Measurements from ENCODE around the gene RIPOR3.
"Not testable (repeated sequence)": the region's sequence is repeated elsewhere in the genome, so short reads cannot be mapped to it uniquely, and the experiment has no call there.

Gene RIPOR3

GRCh38 chr20:50701041-50701963 is 10.0 kb upstream of the RIPOR3 start:
- no peak for ATAC-seq

- no peak for ATAC-seq
Measured at GRCh38 chr20:50699688-50700087, 8.3 kb upstream of the RIPOR3 start.

GRCh38 chr20:50698255-50698654 is 6.9 kb upstream of the RIPOR3 start:
- ATAC-seq: not testable (repeated sequence)

- ATAC-seq: no peak
Measured at GRCh38 chr20:50695135-50695872, 4.0 kb upstream of the RIPOR3 start.

- no peak for ATAC-seq
Measured at GRCh38 chr20:50694379-50695134, 3.2 kb upstream of the RIPOR3 start.

GRCh38 chr20:50693001-50693400 is 1.7 kb upstream of the RIPOR3 start:
- ATAC-seq: no peak

- no peak for ATAC-seq
Measured at GRCh38 chr20:50692552-50692933, 1.2 kb upstream of the RIPOR3 start.

- ATAC-seq: no peak
Measured at GRCh38 chr20:50691573-50692551, 520 bp upstream of the RIPOR3 start.

GRCh38 chr20:50689864-50690649 is 1.3 kb downstream of the RIPOR3 start:
- no peak for ATAC-seq

GRCh38 chr20:50688256-50688975 is 2.9 kb downstream of the RIPOR3 start:
- no peak for ATAC-seq

GRCh38 chr20:50686821-50687220 is 4.5 kb downstream of the RIPOR3 start:
- ATAC-seq: no peak

- ATAC-seq: no peak
Measured at GRCh38 chr20:50683570-50683969, 7.8 kb downstream of the RIPOR3 start.

- ATAC-seq: no peak
Measured at GRCh38 chr20:50682947-50683530, 8.3 kb downstream of the RIPOR3 start.

GRCh38 chr20:50682065-50682464 is 9.3 kb downstream of the RIPOR3 start:
- no peak for ATAC-seq

- ATAC-seq: no peak
Measured at GRCh38 chr20:50681359-50682064, 9.8 kb downstream of the RIPOR3 start.

- no peak for ATAC-seq
Measured at GRCh38 chr20:50680105-50680960, 11.0 kb downstream of the RIPOR3 start.

- no peak for ATAC-seq
Measured at GRCh38 chr20:50679753-50680104, 11.6 kb downstream of the RIPOR3 start.

- ATAC-seq: no peak
Measured at GRCh38 chr20:50678169-50678898, 13.0 kb downstream of the RIPOR3 start.
